HG02852 (cell line): ENCODE results near the gene SLC35A2.

ENCODE experiments used
- ATAC-seq: cut with Tn5 transposase; IDR thresholded peaks from one replicate; pipeline ENCODE4 v1.9.1; 2021; ENCODE audit warnings: mild to moderate bottlenecking, moderate library complexity; ENCODE audit not compliant: unreplicated experiment

The SLC35A2 gene

GRCh38 chrX:48911412-48912182, at the start of gene SLC35A2:
TSS of gene SLC35A2 (minus strand) at chrX:48911646. CDS start at chrX:48911636, 10 bp downstream.
- ATAC-seq: peak; percentile 68

DNA sequence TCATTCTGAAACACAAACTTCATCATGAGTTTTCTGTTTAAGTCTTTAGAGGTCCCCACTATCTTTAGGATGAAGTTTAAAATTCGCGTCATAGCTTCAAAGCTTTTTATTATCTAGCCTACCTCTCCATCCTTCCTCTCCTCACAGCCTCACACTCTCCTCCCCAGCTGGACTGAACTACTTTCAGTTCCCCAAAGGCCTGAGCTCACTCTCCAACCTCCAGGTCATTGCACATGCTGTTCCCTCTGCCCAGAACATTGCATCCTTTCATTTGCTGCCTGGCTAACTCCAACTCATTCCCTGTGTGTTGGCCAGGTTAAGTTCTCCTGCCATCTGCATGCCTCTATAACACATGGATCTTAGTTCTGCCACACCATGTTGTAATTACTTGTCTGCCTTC, 48.8 kb upstream of the SLC35A2 start:
- ATAC-seq: no peak

- ATAC-seq: no peak
These were observed 47.2 kb upstream of the SLC35A2 start for GRCh38 chrX:48958635-48959094.

DNA sequence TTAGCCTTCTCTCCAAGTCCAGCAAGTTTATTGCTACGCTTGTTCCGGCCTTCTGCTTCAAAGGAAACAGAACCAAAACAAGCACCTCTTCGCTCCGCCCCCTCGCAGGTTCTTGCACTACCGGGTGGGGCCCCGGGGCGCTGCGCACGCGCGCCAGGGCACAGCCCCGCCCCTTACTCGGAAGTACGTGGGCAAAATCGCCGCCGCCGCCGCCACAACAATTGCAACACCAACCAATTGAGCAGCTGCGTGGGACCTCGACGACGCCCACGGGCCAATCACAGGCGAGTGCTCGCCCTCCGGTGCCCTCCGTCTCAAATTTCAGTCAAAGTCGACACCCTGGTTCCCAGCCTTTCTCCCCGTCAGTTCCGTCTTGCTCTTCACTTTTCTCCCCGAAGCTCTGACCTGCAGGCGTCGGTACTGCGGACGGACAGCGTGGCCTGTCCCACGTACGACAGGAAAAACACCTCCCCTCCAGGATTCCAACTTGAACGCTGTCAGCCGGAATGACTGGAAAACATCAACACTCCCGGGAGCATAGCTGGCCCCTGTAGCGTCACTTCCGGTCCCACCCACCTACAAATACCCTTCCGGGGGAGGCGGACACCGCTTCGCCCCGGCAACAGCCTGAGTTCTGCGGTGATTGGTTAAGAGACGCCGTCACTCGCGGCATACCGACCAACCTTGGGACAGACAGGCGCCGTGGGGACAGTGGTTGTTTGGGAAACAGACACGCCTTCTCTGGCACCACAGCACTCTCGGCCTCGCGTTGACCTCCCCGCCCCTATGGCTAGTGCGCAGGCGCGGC, 46.6 kb upstream of the SLC35A2 start:
- peak; percentile 77 for ATAC-seq

- peak; percentile 39 for ATAC-seq
These were observed 46.0 kb upstream of the SLC35A2 start, which contains the start of gene OTUD5 for GRCh38 chrX:48957477-48957826. TSS of gene OTUD5 (minus strand) at chrX:48957607. CDS start at chrX:48957570, 37 bp downstream.

- ATAC-seq: no peak
These were observed 45.4 kb upstream of the SLC35A2 start for GRCh38 chrX:48956728-48957414.

GRCh38 chrX:48948589-48948988, 37.1 kb upstream of the SLC35A2 start:
- no peak for ATAC-seq

DNA sequence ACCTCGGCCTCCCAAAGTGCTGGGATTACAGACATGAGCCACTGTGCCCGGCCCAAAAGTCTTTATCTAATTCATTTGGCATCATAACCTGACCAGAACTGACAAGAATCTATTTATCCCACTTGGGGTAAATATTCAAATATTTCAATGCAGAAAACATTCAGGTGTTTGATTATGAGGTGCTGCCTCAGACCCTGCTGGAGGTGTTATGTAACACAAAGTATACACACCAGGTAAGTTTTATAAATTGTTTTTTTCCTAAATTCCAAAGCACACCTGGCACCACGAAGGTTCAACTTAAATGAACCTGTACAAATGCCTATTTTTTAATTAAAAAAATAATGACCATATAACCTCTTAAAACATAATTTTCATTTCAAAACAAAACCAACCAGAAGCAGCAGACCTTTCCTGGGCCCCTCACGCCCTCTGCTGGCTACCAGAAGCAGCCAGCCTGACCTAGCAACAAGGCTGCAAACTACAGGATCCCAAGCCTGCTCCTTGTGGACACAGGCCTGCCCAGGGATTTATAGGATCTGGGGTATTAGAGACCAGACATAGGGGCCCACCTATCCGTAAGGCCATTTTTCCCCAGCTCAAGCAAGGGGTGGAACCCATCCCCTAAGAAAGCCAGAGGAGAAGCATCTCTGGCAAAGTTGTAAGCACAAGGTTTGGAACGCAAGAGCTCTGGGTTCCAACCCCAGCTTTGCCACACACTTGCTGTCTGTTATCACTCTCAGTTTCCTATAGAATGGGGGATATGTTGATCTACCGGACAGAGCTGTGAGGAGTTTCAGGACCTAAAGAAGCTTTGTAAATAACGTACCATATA, 34.3 kb upstream of the SLC35A2 start:
- ATAC-seq: peak; percentile 67

DNA sequence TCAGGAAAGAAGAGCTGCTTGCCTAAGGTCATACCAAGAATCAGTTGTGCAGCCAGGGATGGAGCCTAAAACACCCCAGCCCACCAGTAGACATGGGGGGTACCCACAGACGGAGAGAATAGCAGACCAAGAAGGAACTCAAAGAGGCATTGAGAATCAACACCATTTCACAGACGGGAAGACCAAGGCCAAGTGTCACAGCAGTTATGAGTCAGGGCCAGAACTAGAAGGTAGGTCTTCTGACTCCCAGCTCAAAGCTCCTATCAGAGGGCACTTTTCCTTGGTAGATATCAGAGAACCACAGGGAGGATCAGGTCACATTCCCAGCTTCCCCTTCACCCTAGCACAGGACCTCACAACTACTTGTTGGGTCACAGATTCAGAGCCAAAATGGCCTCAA, 31.4 kb upstream of the SLC35A2 start:
- no peak for ATAC-seq

GRCh38 chrX:48940404-48940955, 29.0 kb upstream of the SLC35A2 start:
- ATAC-seq: no peak

- no peak for ATAC-seq
These were observed 28.2 kb upstream of the SLC35A2 start for GRCh38 chrX:48939524-48940228.

DNA sequence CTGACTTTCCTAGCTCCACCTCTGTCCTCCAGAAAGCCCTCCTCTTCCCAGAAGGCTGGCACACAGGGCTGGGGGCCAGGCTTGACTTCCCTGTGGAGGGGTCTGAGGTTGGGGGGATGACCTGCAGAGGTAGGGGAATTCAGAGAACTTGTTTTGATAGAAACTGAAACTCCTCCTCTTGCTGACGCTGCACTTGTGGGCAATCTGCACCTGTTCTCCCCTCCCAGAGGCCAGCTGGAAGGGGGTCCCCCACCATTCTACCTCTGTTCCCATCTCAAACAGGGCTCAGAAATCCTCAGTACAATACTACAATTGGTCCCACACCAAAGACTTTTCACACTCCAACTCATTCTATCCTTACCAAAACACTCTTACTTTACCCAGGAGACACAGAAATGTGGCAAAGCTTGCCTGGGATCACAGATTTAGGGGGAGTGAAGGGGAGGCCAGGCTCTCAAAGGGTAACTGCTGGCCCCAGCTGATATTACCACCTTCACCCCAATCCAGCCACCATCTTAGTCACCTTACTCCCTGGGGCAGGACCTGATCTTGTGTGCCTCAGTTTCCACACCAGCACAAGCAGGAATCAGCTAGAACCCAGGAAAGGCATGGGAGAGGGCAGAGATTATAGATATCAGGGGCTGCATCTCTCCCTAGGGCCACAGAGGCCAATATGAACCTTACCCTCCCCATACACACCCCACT, 27.4 kb upstream of the SLC35A2 start:
- peak; percentile 57 for ATAC-seq

DNA sequence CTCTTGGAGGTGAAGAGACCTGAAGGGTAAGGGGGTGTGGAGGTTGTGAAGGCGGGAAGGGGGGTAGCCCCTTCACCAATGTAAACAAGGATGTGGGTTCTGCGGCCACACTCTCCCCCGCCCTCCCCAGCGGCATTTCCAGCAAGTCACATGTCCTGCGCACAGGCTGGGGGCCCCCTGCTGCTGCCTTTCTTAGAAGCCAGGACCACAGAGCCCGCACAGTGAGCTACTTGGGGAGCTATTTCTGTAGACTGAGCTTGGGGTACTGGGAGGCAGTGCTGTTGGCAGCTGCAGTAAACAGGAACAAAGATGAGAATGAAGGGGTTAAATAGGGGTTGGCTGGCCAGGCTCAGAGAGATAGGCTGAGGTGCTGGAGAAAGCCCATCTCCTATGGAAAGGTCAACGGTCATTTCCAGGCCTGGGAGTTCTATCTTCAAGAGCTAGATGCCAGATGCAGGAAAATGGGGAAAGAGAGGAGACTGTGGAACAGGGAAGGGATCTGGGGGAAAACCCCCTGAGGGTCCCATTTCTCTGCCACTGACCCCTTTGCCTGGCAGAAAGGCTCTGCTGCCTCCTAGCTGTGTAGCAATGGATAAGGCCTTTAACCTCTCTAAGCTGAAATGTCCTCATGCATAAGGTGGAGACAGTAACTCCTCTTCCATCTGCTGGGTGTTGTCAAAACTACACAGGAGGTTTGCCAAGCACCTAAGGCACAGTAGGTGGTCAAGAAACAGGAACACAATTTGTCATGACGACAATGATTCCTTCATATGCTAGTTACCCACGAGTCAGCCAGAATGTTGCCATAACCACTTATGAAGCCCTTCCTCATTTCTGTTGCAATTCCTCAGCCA, 25.8 kb upstream of the SLC35A2 start:
- ATAC-seq: peak; percentile 60

DNA sequence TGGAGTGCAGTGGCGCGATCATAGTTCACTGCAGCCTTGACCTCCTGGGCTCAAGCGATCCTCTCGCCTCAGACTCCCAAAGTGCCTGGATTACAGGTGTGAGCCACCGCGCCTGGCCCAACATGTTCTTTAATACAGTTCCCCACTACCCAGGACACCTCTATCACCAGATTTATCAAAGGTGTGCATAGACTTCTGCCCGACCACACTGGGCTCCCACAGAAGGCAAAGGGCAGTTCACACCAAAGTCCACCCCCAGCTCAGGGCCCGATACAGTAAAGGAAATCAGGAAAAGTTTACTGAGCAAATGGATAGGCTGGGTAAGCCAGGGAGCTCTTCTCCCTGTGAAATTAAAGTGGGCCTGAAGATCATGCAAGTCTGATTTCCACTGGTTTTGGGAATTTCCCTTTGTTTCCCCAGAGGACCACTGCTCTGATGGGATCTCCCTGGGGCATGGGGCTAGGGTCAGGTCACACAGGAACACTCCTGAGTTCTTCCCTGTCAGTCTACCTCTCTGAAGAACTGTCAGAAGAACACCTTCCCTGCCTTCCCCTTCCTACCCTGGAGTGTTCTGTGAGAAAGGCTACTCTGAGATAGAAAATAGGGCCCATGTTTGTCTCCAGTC, 25.1 kb upstream of the SLC35A2 start:
- ATAC-seq: peak; percentile 3

GRCh38 chrX:48935301-48935670, 23.8 kb upstream of the SLC35A2 start:
- ATAC-seq: no peak

DNA sequence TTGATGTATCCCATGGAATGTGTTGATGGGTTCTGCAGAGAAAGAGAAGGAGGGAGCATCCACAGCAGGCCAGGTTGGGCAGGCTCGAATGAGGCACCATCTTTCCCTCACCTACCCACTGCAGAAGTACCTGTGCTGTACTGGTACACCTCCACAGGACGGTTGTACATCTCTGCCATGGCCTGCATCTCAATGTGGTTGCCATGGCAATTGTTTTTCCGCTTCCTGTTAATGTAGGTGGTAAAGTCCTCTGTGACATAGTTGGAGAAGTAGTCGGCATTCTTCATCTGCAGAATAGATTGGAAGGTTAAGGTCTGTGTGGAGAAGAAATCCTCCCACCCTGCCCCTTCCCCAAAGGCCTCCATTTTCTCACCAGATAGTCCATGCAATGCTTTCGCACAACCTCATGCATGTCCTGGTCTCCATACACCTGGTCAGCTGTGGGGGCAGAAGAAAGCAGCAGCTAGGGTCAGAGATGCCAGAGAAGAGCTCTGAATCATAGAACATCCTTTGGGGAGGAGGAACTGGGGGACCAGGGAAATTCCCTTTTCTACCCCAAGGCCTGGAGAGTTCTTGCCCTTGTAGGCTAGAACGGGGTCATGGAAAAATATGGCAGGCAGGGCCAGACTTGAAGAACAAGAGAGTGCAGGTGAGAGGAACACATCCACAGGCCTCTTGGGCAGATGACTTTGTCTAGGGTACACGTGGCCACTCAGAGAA, 23.3 kb upstream of the SLC35A2 start:
- ATAC-seq: no peak

- ATAC-seq: peak; percentile 34
These were observed 22.3 kb upstream of the SLC35A2 start for GRCh38 chrX:48933757-48934156.
